Right ventricle myocardium superior (tissue), 1 donor: Measurements from ENCODE around the gene LRMDA. TPM values are rescaled to one million over a fixed set of nuclear protein-coding genes. Genes with fewer than 3 reads are reported as not detected.

Experiments
- ATAC-seq: fragments of 200-7000 bp; cut with Tn5 transposase; one replicate; pipeline ENCODE4 v1.9.1; 2020; ENCODE audit warnings: mild to moderate bottlenecking; ENCODE audit not compliant: poor library complexity
- DNase-seq: peaks from one replicate; pipeline ENCODE4 v3.0.0-alpha.2; 2020
- intact Hi-C: fragments of 100-400 bp; cut with DNase I; formaldehyde crosslinking; loops from one replicate; pipeline ENCODE4 v1.11.2; 2022
- total RNA-seq: library from RNA; stranded (reverse); fragmentation: NEBNext Ultra II Directional; extraction: Animal tissue kit (Norgen Biotek cat#: 25700); gene quantifications from one replicate; pipeline ENCODE4 v1.2.1, GENCODE V29; 2021
- donor health status: DM: no; HTN: yes; CAD: no; lungs with severe emphysema.

Gene LRMDA
- total RNA-seq, 1 donor from 2014 or later: 26.3 TPM

DNA sequence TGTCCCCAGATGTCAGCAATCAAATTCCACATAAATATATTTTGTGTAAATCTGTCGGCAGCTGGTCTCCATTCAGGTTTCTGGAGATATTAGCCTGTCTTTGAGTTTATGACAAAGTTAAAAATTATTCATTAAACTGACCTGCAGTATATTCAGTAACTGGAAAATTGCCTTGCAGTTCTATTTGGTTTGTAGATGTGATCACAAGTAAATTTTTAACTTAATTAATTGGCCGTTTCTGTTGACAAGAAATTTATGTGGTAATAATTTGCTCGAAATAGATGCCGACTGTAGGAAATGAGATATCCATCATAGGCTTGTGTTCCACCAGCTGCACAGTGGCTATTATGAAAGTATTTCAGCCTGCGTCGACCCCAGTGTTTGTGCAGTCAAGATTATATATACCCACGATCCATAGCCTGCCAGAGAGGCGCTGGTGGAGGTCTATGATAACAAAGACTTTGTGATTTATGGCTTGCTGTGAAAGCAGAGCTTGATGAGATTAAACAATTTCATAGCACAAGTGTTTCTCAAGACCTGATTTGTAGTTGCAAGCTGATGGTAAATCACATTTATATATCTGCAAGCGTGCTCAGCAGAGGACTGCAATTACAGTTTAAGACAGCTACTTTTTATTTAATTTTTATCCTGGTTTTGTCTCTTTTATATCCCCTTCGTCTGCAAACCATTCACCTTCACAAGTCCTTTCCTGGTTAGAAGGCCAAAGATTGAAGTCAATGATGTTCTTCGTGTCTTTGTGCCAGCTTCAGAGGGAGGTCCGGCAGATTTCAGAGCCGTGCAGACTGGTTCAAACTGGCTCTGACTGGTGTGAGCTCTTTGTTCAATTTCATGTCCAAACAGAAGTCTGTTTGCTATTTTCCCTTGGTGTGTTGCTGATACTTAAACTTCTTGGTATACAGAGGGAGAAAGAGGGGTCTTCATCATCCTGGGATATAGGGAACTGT is 850.9 kb downstream of the LRMDA start:
- intact Hi-C loops: no loop called here
- ATAC-seq: no peak
- no peak for DNase-seq

DNA sequence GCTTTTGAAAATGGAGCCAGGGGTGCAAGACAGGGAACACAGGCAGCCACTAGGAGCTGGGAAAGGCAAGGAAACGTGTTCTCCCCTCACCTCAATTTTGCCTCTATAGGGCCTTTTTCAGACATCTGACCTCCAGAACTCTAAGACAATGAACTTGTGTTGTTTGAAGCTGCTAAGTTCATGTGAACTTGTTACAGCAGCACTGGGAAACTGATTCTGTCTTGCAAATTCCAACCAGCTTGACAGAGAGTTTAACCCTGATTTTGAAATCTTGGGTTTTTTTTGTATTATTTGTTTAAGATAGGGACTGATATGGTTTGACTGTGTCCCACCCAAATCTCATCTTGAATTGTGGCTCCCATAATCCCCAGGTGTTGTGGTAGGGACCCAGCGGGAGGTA is 852.9 kb downstream of the LRMDA start:
- no peak for ATAC-seq
- intact Hi-C loops: no loop called here
- DNase-seq: no peak

DNA sequence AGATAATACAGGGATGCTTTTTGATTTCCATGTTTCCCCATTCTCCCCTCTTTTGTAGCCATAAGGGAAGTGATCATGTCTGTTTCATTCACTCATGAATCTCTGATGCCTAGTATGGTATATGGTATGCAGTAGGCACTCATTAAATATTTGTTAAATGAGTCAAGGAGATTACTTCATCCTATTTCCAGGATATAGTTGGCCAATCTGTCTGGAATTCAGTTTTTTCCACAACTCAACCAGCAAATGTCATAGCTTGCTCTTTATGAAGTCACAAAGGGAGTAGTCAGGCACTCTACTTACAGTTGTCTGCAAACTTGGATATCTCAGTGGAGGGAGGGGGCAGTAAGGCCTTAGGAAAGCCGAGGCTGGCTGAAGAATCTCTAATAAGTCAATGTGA is 853.6 kb downstream of the LRMDA start:
- intact Hi-C loops: no loop called here
- DNase-seq (no peak), ATAC-seq (no peak)

DNA sequence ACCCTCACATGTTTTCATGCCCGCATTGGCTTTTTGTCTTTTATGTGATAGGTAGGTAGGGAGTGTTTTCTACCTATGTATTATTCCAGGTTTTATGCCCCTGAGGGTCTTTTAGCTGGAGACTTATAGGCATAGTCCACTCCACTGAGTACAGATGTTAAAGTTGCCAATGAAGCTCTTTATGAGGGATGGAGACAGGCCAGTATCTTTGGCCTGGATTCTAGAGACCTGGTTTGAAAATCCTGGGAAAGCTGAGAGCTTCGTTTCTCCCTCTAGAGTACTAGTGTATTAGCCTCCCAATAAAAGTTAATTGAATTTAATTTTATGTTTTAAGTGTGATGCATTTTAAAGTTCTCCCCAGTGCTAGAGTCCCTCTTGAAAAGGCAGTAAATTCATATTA is 854.1 kb downstream of the LRMDA start:
- DNase-seq (no peak), ATAC-seq (no peak)
- intact Hi-C loops: no loop called here

DNA sequence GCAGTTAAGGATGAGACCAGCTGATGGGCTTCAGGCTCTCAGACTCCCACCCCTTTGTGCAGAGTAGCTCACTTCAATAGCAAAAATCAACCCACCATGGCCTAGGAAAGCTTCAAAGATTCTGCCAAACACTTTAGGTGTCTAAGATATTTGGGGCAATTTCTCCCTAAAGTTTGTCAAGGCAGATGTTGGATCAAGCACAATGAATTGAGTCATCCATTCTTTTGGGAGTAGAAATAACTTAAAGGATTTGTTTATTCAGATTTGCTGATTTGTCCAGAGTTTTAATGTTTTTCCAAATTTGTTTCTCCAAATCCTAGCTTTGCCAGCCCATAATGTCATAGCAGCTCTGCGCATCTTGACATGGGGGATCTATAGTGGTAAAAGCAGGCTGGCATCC is 855.1 kb downstream of the LRMDA start:
- no peak for ATAC-seq
- intact Hi-C loops: no loop called here

DNA sequence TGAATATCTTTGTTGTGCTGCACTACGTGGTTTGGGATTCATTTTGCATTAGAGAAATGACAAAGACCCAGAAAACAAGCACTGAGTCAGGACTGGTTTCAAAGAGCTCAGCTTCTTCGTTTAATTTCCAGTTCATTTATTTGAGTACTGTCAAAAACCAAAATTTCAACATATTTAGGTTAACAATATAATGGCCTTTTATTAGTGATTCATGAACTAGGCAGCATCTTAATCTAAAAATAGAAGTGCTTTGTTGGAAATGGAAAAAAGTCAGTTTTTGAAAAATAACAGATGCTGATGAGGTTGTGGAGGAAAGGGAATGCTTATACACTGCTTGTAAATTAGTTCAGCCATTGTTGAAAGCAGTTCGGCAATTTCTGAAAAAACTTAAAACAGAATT is 856.4 kb downstream of the LRMDA start:
- no peak for DNase-seq
- ATAC-seq: no peak

More for the DNA sequence above, 855.1 kb downstream of the LRMDA start:
- DNase-seq: no peak

DNA sequence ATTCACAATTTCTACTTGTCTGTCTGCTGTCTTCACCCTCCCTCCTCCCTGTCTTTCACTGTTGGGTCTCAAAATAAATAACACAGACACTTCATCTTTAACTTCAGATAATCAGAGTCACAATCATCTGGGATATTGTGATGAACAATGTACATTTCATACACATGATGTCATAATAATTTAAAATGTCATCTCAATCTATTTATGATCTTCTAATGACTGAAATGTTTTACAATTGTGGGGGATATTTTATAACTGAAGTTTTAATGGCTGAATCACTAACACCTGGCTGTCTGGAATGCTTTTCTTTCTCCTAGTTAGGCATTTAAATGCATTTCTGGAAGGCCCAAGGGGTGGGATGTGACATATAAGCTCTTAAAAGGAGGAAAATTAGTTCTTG is 859.8 kb downstream of the LRMDA start:
- ATAC-seq (no peak), DNase-seq (no peak)
- intact Hi-C loops: no loop called here

More for the DNA sequence above, 856.4 kb downstream of the LRMDA start:
- intact Hi-C loops: no loop called here

DNA sequence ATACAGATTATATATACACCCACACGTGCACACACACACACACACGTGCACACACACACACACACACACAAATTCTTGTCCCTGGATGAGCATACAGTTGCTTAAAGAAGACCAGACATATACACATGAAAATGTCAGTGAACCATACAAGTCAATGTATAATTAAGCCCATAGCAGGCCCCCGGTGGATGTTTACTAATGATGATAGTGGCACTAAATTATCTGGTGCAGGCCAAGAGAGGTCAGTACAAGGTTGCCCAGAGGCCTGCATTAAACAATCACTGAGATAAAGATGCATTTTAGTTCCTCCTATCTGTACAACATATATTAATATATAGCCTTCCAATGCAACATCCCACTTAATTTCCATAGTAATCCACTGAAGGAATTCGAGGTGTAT is 860.5 kb downstream of the LRMDA start:
- no peak for ATAC-seq
- DNase-seq: no peak
- intact Hi-C loops: no loop called here

DNA sequence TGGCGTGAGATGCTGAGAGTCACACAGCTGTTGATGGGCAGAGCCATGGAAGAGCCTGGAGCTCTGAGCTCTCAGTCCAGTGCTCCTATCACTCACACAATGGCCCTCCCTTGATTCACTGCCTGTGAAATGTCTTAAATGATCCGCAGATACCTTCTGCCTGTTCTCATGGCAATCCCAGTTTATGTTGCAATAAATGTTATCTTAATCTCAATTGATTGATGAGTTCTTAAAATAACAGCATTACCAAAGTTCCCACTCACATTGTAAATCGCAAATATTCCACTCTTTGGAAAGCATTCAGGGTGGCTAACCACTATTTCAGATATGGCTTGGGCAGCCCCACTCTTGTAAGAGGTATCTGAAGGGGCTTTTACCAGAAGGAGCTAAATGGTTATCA is 865.5 kb downstream of the LRMDA start:
- intact Hi-C loops: no loop called here
- DNase-seq (no peak), ATAC-seq (no peak)

DNA sequence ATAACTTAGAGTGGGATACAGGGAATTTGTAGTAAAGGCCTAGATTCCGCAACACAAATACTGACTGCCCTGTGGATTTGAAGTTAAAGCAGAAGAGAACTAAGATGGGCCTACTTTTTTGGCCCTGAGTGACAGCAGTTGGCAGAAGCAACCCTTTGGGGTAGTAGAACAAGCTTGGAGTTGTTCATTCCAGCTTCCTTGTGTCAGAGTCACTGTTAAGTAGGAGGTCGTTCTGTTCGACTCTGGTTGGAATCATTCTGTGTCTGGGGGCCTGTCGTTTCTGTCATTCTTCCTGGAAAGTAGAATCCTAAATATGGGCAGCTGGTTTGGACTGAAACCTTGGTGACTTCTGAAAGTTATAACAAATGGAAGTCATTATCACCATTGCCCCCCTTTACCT is 865.9 kb downstream of the LRMDA start:
- DNase-seq: no peak
- intact Hi-C loops: no loop called here
- ATAC-seq: no peak

DNA sequence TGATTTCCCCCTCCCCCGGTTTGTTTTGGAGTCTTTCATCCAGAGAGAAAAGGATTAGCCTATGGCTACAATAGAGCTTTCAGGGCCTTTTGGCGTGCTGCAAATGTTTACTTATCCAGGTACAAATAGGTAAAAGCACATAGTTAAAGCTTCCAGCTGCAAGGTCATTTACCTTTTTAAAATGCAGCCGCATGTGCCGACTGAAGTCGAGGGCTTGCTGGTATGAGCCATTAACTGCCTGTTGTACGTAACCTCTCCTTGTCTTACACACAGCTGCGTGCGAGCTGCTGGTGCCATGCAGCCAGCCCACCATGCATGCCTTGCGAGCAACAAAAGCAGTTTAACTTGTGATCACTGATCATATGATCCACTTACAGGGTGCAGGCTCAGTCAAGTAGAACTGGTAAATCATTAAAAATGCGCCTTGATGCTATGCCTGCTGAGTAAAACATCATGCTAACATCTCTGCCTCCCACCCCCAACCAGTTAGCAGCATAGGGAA is 866.4 kb downstream of the LRMDA start:
- ATAC-seq (no peak), DNase-seq (no peak)
- intact Hi-C loops: no loop called here

DNA sequence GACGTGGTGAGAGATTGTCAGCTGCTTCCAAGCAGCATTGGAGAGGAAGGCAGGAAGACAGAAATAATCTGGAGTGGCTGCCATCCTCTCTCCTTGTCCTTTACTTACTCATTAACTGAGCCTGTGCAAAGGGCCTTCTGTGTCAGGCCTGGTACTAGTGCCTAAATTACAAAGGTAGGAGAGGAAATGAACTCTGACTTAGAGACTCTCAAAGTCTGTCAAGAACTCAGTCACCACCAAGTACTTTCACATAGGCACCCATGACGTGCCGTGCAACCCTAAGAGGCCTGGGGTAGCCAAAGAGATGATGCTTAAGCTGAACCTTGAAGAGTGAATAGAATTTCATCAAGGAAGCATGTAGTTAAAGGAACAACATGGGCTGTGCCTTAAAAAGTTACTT is 866.9 kb downstream of the LRMDA start:
- DNase-seq (no peak), ATAC-seq (no peak)
- intact Hi-C loops: no loop called here

DNA sequence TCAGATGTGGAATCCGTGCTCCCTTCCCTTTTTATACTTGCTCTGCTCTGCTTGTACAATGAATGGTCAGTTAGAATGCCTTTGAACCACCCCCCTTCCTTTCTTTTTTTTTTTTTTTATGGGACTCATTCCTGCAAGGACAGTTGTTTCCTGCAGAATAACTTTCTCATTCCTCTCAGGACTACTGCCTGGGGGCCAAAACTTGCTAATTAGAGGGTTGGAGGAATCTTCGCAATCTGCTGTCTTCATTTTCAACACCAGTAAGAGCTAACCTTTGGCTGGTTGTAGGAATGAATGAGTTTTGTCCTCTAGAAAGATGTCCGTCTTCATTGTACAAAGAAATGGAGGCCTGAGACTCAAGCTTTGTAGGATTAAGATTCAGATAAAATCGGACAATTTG is 868.1 kb downstream of the LRMDA start:
- no peak for DNase-seq
- no peak for ATAC-seq
- intact Hi-C loops: no loop called here

DNA sequence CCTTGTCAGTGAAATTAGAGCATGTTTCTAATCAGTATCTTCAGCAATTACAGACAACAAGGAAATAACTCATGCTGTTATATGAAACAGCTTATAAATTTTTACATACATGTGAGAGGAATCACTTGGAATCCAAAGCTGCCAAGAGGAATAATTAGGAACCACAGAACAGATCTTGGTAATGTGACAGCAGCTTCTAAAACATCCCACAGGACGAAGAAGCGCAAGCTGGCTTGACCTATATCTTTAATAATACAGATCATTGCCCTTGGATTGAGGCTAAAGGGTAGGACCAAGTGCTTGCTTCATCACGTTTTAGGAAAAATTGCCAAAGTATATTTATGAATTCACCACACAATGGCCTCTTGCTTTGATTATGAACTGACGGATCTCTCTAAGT is 869.8 kb downstream of the LRMDA start:
- ATAC-seq (no peak), DNase-seq (no peak)
- intact Hi-C loops: loop anchor here (10.0 kb wide), 2 partner anchors 256 to 896 kb away; partner anchors contain the start of gene ZNF503

DNA sequence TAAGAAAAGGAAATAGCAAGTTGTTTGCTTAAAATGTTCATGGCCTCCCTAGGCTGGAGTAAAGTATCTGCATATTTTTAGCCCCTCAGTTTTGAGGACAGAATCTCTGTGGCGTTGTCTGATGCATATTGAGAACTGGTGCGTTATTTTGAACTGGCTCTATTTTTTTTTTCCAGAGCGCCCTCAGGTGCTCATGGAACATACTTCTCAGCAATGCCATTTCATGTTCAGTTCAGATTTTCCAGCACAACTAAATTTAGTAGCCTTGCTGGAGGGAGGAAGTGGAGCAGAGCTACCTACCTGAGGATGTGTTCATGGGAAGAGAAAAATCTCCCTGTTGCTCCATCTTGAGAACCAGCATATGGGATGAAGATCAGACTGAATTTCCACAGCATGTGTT is 870.5 kb downstream of the LRMDA start:
- intact Hi-C loops: loop anchor here (10.0 kb wide), 2 partner anchors 257 to 897 kb away; partner anchors contain the start of gene ZNF503
- ATAC-seq (no peak), DNase-seq (no peak)

DNA sequence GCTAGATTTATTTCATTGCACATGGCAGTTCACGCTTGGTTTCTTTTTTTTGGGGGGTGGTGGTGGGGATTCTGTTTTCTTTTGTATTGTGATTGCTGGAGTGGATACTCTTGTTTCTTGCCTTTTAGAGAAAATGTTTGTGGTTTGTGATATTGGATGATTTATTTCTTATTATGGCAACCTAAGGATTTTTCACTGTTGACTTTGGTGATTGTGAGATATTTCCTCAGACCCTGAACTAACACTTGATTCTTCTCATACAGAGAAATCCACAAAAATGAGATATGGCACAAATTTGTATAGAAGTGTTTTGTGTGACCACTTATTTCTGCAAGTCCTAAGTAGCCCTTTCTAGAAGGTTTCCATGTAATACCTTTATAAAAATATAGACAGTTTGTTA is 871.1 kb downstream of the LRMDA start:
- ATAC-seq (no peak), DNase-seq (no peak)
- intact Hi-C loops: loop anchor here (10.0 kb wide), 2 partner anchors 258 to 898 kb away; partner anchors contain the start of gene ZNF503

DNA sequence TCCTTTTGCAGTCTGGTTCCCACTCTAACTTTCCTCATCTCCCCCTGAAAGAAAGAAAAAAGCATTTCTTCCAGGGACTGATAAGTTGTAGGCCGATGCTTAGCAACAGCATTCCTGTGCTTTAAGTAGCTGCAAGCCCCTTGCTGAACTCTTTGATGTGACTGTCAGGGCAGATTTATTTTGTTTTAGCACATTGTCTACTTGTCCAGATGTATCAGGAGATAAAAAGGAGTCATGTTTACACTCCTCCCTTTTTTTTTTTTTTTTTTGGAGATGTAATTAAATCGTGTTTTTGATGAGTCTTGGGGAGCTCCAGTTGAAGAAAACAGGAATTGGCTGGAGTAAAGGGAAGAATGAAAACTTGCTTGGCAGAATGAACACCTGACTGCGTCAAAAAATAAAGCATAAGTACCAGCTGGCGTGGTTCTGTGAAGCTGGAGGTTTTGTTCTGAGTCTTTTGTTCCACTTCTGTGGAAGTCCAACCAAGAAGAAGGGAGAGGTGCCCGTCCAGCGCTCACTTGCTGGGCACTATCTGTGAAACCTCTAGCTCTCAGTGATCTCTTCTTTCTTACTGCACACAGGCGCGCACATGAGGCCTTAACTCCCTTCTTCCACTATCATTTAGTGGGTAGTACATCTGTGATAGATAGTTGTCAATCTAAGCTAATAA is 871.7 kb downstream of the LRMDA start:
- ATAC-seq (peak; percentile 50), DNase-seq (no peak)
- intact Hi-C loops: loop anchor here (10.0 kb wide), 2 partner anchors 258 to 898 kb away; partner anchors contain the start of gene ZNF503

DNA sequence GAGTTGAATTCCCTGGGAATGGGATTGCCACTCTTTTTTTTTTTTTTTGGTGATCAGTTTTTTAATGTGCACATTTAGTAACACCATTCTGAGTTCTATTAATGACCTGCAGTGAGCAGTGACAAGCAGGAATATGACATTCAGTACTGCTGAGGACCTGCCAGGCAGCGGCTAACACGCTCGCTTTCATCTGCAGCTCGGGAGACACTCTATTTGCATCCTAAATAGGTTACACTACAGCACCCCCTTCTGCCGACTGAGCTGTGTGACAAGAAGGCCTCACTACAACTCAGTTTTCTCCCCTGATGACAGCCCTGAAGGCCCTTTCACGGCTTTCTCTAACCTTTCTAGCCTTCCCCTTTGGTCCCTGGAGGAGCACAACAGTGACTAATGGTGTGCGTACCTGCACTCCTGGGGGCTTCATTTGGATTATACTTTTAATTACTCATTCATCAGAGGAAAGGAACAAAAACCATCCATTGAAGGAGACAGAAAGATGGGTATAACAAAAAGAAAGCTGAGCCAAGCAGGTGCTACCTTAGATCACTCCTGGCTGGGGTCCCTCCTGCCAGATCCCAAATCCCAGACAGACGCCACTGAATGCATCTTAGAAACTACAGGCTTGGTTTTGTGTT is 872.4 kb downstream of the LRMDA start:
- ATAC-seq (peak; percentile 98), DNase-seq (peak; percentile 73)
- intact Hi-C loops: loop anchor here (10.0 kb wide), 2 partner anchors 259 to 899 kb away; partner anchors contain the start of gene ZNF503
